HEK293 (cell line): ENCODE results near the gene TIMM17A.
A peak's percentile ranks its signal among the peaks of the same experiment; 100 is the strongest.

Source experiments
- GFI1B ChIP-seq: fragments of 450-650 bp; formaldehyde crosslinking; IDR thresholded peaks from 2 replicates; pipeline ENCODE4 v1.5.1; 2016; ENCODE audit warnings: missing biosample characterization, missing genetic modification characterization
- KLF10 ChIP-seq: fragments of 450-650 bp; IDR thresholded peaks from 2 replicates; pipeline ENCODE4 v1.5.1; 2018; ENCODE audit warnings: missing biosample characterization, mild to moderate bottlenecking, missing genetic modification characterization
- KLF9 ChIP-seq: fragments of 450-650 bp; formaldehyde crosslinking; IDR thresholded peaks from 2 replicates; pipeline ENCODE4 v1.5.1; 2016; ENCODE audit warnings: missing biosample characterization, missing genetic modification characterization, low read depth
- ZBTB7A ChIP-seq: fragments of 450-650 bp; formaldehyde crosslinking; IDR thresholded peaks from 2 replicates; pipeline ENCODE4 v1.5.1; 2016; ENCODE audit warnings: low read depth, missing biosample characterization, missing genetic modification characterization
- ZFP37 ChIP-seq: fragments of 450-650 bp; formaldehyde crosslinking; IDR thresholded peaks from 2 replicates; pipeline ENCODE4 v1.5.1; 2016; ENCODE audit warnings: missing biosample characterization, missing genetic modification characterization
- ZNF121 ChIP-seq: fragments of 450-650 bp; formaldehyde crosslinking; IDR thresholded peaks from 2 replicates; pipeline ENCODE4 v1.5.1; 2016; ENCODE audit warnings: missing biosample characterization, missing genetic modification characterization
- ZNF146 ChIP-seq: fragments of 450-650 bp; formaldehyde crosslinking; IDR thresholded peaks from 2 replicates; pipeline ENCODE4 v1.5.1; 2016; ENCODE audit warnings: missing biosample characterization, missing genetic modification characterization
- ZNF155 ChIP-seq: fragments of 450-650 bp; formaldehyde crosslinking; IDR thresholded peaks from 2 replicates; pipeline ENCODE4 v1.5.1; 2016; ENCODE audit warnings: missing biosample characterization, missing genetic modification characterization
- ZNF175 ChIP-seq: fragments of 450-650 bp; formaldehyde crosslinking; IDR thresholded peaks from 2 replicates; pipeline ENCODE4 v1.5.1; 2016; ENCODE audit warnings: missing biosample characterization, missing genetic modification characterization
- ZNF2 ChIP-seq: fragments of 450-650 bp; formaldehyde crosslinking; IDR thresholded peaks from 2 replicates; pipeline ENCODE4 v1.5.1; 2016; ENCODE audit warnings: missing biosample characterization, missing genetic modification characterization
- ZNF223 ChIP-seq: fragments of 450-650 bp; formaldehyde crosslinking; IDR thresholded peaks from 2 replicates; pipeline ENCODE4 v1.5.1; 2016; ENCODE audit warnings: missing biosample characterization, missing genetic modification characterization
- ZNF311 ChIP-seq: fragments of 450-650 bp; formaldehyde crosslinking; IDR thresholded peaks from 2 replicates; pipeline ENCODE4 v1.5.1; 2017; ENCODE audit warnings: missing biosample characterization, missing genetic modification characterization, borderline replicate concordance
- ZNF324 ChIP-seq: fragments of 450-650 bp; formaldehyde crosslinking; IDR thresholded peaks from 2 replicates; pipeline ENCODE4 v1.5.1; 2016; ENCODE audit warnings: missing biosample characterization, missing genetic modification characterization
- ZNF350 ChIP-seq: fragments of 450-650 bp; formaldehyde crosslinking; IDR thresholded peaks from 2 replicates; pipeline ENCODE4 v1.5.0; 2017; ENCODE audit warnings: missing biosample characterization, mild to moderate bottlenecking, missing genetic modification characterization
- ZNF37A ChIP-seq: fragments of 450-650 bp; IDR thresholded peaks from 2 replicates; pipeline ENCODE4 v1.5.1; 2018; ENCODE audit warnings: missing biosample characterization, missing genetic modification characterization
- ZNF404 ChIP-seq: fragments of 450-650 bp; formaldehyde crosslinking; IDR thresholded peaks from 2 replicates; pipeline ENCODE4 v1.5.1; 2017; ENCODE audit warnings: missing biosample characterization, missing genetic modification characterization
- ZNF416 ChIP-seq: fragments of 450-650 bp; formaldehyde crosslinking; IDR thresholded peaks from 2 replicates; pipeline ENCODE4 v1.5.1; 2016; ENCODE audit warnings: missing biosample characterization, missing genetic modification characterization
- ZNF530 ChIP-seq: fragments of 450-650 bp; formaldehyde crosslinking; IDR thresholded peaks from 2 replicates; pipeline ENCODE4 v1.5.1; 2016; ENCODE audit warnings: low read depth, missing biosample characterization, missing genetic modification characterization
- ZNF555 ChIP-seq: fragments of 450-650 bp; formaldehyde crosslinking; conservative IDR thresholded peaks from 2 replicates; pipeline ENCODE4 v1.5.1; 2017; ENCODE audit warnings: missing biosample characterization, mild to moderate bottlenecking, missing genetic modification characterization, inconsistent platforms
- TF ChIP-seq, protein P1 (sequence below): fragments of 450-650 bp; formaldehyde crosslinking; conservative IDR thresholded peaks from 2 replicates; pipeline ENCODE4 v1.5.1; 2016; ENCODE audit warnings: low read depth, missing biosample characterization, missing genetic modification characterization
- TF ChIP-seq, protein P2 (sequence below): fragments of 450-650 bp; formaldehyde crosslinking; IDR thresholded peaks from 2 replicates; pipeline ENCODE4 v1.5.1; 2016; ENCODE audit warnings: missing biosample characterization, missing genetic modification characterization
- TF ChIP-seq, protein P3 (sequence below): fragments of 450-650 bp; formaldehyde crosslinking; IDR thresholded peaks from 2 replicates; pipeline ENCODE4 v1.5.1; 2016; ENCODE audit warnings: missing biosample characterization, missing genetic modification characterization
- TF ChIP-seq, protein P4 (sequence below): fragments of 450-650 bp; formaldehyde crosslinking; IDR thresholded peaks from 2 replicates; pipeline ENCODE4 v1.5.1; 2017; ENCODE audit warnings: missing biosample characterization, missing genetic modification characterization
- TF ChIP-seq, protein P5 (sequence below): fragments of 450-650 bp; formaldehyde crosslinking; IDR thresholded peaks from 2 replicates; pipeline ENCODE4 v1.5.1; 2016; ENCODE audit warnings: missing biosample characterization, missing genetic modification characterization
- TF ChIP-seq, protein P6 (sequence below): fragments of 450-650 bp; formaldehyde crosslinking; IDR thresholded peaks from 2 replicates; pipeline ENCODE4 v1.5.1; 2016; ENCODE audit warnings: missing biosample characterization, missing genetic modification characterization

Gene TIMM17A

DNA sequence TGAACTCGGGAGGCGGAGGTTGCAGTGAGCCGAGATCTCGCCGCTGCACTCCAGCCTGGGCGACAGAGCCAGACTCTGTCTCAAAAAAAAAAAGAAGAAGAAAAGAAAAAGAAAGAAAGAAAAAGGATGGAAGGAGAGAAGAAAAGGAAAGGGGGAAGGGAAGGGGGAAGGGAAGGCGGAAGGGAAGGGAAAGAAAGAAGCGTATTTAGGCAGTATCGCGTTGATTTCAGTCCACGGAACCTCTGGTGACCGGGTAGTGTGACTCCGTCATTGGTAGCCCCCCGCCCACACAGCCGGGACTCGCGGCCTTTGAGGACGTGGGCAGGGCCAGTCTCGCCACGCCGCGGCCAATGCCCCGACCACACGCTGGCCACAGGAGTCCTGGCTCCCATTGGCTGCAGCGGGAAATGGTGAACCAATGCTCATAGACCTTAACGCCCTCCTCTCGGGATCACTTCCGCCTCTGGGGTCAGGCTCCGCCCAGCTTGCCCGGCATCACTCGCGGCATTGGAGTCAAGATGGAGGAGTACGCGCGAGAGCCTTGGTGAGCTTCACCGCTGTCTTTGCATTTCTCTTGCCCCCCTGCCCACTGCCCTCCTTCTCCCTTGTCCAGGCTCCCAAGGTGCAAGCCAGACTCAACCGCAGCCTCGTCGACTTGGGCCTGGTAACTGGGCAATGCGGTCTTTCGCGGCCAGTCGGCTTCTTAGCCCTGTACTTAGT, at the start of gene TIMM17A (continued):
- TF ChIP-seq ZNF37A, result no peak
- TF ChIP-seq, protein P1, sequence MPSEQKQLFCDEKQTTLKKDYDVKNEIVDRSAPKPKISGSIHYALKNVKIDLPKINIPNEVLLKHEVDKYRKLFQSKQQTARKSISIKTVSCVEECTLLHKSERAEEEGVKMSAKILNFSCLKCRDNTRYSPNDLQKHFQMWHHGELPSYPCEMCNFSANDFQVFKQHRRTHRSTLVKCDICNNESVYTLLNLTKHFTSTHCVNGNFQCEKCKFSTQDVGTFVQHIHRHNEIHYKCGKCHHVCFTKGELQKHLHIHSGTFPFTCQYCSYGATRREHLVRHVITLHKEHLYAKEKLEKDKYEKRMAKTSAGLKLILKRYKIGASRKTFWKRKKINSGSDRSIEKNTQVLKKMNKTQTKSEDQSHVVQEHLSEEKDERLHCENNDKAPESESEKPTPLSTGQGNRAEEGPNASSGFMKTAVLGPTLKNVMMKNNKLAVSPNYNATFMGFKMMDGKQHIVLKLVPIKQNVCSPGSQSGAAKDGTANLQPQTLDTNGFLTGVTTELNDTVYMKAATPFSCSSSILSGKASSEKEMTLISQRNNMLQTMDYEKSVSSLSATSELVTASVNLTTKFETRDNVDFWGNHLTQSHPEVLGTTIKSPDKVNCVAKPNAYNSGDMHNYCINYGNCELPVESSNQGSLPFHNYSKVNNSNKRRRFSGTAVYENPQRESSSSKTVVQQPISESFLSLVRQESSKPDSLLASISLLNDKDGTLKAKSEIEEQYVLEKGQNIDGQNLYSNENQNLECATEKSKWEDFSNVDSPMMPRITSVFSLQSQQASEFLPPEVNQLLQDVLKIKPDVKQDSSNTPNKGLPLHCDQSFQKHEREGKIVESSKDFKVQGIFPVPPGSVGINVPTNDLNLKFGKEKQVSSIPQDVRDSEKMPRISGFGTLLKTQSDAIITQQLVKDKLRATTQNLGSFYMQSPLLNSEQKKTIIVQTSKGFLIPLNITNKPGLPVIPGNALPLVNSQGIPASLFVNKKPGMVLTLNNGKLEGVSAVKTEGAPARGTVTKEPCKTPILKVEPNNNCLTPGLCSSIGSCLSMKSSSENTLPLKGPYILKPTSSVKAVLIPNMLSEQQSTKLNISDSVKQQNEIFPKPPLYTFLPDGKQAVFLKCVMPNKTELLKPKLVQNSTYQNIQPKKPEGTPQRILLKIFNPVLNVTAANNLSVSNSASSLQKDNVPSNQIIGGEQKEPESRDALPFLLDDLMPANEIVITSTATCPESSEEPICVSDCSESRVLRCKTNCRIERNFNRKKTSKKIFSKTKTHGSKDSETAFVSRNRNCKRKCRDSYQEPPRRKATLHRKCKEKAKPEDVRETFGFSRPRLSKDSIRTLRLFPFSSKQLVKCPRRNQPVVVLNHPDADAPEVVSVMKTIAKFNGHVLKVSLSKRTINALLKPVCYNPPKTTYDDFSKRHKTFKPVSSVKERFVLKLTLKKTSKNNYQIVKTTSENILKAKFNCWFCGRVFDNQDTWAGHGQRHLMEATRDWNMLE, result peak; percentile 58; the same call in 1 of the 2 replicates
- no peak for TF ChIP-seq ZNF175 (tag by site-specific recombination)
- TF ChIP-seq ZNF223, result no peak
- no peak for TF ChIP-seq ZNF404 (tag by site-specific recombination)
- TF ChIP-seq KLF10 (tag by site-specific recombination), result no peak
- TF ChIP-seq, protein P2, sequence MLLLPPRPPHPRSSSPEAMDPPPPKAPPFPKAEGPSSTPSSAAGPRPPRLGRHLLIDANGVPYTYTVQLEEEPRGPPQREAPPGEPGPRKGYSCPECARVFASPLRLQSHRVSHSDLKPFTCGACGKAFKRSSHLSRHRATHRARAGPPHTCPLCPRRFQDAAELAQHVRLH (tag by site-specific recombination), result peak; percentile 93
- peak; percentile 91 for TF ChIP-seq ZNF324 (tag by site-specific recombination)
- no peak for TF ChIP-seq ZNF146 (tag by site-specific recombination)
- no peak for TF ChIP-seq ZFP37 (tag by site-specific recombination)
- TF ChIP-seq ZNF555 (tag by site-specific recombination), result no peak
- no peak for TF ChIP-seq ZNF530 (tag by site-specific recombination)
- TF ChIP-seq, protein P3, sequence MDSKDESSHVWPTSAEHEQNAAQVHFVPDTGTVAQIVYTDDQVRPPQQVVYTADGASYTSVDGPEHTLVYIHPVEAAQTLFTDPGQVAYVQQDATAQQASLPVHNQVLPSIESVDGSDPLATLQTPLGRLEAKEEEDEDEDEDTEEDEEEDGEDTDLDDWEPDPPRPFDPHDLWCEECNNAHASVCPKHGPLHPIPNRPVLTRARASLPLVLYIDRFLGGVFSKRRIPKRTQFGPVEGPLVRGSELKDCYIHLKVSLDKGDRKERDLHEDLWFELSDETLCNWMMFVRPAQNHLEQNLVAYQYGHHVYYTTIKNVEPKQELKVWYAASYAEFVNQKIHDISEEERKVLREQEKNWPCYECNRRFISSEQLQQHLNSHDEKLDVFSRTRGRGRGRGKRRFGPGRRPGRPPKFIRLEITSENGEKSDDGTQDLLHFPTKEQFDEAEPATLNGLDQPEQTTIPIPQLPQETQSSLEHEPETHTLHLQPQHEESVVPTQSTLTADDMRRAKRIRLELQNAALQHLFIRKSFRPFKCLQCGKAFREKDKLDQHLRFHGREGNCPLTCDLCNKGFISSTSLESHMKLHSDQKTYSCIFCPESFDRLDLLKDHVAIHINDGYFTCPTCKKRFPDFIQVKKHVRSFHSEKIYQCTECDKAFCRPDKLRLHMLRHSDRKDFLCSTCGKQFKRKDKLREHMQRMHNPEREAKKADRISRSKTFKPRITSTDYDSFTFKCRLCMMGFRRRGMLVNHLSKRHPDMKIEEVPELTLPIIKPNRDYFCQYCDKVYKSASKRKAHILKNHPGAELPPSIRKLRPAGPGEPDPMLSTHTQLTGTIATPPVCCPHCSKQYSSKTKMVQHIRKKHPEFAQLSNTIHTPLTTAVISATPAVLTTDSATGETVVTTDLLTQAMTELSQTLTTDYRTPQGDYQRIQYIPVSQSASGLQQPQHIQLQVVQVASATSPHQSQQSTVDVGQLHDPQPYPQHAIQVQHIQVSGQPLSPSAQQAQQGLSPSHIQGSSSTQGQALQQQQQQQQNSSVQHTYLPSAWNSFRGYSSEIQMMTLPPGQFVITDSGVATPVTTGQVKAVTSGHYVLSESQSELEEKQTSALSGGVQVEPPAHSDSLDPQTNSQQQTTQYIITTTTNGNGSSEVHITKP (tag by site-specific recombination), result peak; percentile 58; the same call in 1 of the 2 replicates
- TF ChIP-seq, protein P4, sequence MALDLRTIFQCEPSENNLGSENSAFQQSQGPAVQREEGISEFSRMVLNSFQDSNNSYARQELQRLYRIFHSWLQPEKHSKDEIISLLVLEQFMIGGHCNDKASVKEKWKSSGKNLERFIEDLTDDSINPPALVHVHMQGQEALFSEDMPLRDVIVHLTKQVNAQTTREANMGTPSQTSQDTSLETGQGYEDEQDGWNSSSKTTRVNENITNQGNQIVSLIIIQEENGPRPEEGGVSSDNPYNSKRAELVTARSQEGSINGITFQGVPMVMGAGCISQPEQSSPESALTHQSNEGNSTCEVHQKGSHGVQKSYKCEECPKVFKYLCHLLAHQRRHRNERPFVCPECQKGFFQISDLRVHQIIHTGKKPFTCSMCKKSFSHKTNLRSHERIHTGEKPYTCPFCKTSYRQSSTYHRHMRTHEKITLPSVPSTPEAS (tag by site-specific recombination), result no peak
- TF ChIP-seq ZBTB7A (tag by site-specific recombination), result peak; percentile 75
- TF ChIP-seq ZNF2 (tag by site-specific recombination), result peak; percentile 87
- TF ChIP-seq ZNF155 (tag by site-specific recombination), result no peak
- no peak for TF ChIP-seq ZNF416 (tag by site-specific recombination)
- TF ChIP-seq, protein P5, sequence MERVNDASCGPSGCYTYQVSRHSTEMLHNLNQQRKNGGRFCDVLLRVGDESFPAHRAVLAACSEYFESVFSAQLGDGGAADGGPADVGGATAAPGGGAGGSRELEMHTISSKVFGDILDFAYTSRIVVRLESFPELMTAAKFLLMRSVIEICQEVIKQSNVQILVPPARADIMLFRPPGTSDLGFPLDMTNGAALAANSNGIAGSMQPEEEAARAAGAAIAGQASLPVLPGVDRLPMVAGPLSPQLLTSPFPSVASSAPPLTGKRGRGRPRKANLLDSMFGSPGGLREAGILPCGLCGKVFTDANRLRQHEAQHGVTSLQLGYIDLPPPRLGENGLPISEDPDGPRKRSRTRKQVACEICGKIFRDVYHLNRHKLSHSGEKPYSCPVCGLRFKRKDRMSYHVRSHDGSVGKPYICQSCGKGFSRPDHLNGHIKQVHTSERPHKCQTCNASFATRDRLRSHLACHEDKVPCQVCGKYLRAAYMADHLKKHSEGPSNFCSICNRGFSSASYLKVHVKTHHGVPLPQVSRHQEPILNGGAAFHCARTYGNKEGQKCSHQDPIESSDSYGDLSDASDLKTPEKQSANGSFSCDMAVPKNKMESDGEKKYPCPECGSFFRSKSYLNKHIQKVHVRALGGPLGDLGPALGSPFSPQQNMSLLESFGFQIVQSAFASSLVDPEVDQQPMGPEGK (tag by site-specific recombination), result peak; percentile 87
- no peak for TF ChIP-seq ZNF311
- no peak for TF ChIP-seq ZNF121 (tag by site-specific recombination)
- TF ChIP-seq GFI1B (tag by site-specific recombination), result no peak
- TF ChIP-seq, protein P6, sequence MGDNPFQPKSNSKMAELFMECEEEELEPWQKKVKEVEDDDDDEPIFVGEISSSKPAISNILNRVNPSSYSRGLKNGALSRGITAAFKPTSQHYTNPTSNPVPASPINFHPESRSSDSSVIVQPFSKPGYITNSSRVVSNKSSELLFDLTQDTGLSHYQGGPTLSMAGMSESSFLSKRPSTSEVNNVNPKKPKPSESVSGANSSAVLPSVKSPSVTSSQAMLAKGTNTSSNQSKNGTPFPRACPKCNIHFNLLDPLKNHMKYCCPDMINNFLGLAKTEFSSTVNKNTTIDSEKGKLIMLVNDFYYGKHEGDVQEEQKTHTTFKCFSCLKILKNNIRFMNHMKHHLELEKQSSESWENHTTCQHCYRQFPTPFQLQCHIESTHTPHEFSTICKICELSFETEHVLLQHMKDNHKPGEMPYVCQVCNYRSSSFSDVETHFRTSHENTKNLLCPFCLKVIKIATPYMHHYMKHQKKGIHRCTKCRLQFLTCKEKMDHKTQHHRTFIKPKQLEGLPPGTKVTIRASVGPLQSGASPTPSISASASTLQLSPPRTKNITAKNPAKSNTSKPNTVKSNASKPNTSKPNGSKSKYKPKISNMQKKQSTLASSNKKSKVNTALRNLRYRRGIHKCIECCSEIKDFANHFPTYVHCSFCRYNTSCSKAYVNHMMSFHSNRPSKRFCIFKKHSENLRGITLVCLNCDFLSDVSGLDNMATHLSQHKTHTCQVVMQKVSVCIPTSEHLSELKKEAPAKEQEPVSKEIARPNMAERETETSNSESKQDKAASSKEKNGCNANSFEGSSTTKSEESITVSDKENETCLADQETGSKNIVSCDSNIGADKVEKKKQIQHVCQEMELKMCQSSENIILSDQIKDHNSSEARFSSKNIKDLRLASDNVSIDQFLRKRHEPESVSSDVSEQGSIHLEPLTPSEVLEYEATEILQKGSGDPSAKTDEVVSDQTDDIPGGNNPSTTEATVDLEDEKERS (tag by site-specific recombination), result no peak
- TF ChIP-seq KLF9 (tag by site-specific recombination), result peak; percentile 75
- no peak for TF ChIP-seq ZNF350 (tag by site-specific recombination)
